ENCODE measurements around the gene PRKCH.

Gene PRKCH

GRCh38 chr14:61484826-61485584, 163.6 kb downstream of the PRKCH start:
- H3K9me3 ChIP-seq (ENCODE audit: control insufficient read depth, insufficient read depth, low read depth, low read length) = no peaks in the 10 kb centered on the region
- no peaks in the 10 kb centered on the region for H3K27me3 ChIP-seq (ENCODE audit: control insufficient read depth, insufficient read depth, low read length)
- no peaks in the 10 kb centered on the region for H3K36me3 ChIP-seq (ENCODE audit: control insufficient read depth, insufficient read depth, low read length)
- no peak overlapping the region for H3K4me3 ChIP-seq (ENCODE audit: low read depth, low read length)
- no peak overlapping the region for H3K27ac ChIP-seq (ENCODE audit: low read depth, low read length)
- H3K4me1 ChIP-seq (ENCODE audit: control insufficient read depth, insufficient read depth, low read length) = peaks cover 7% of the 10 kb centered on the region; the same call in 1 of the 2 replicates
- H3K9ac ChIP-seq (ENCODE audit: low read length) = no peak overlapping the region

GRCh38 chr14:61485661-61486060, 164.3 kb downstream of the PRKCH start:
- Histone ChIP-seq H3K36me3 (ENCODE audit: control insufficient read depth, insufficient read depth, low read length) (no peaks in the 10 kb centered on the region), H3K4me3 (ENCODE audit: low read depth, low read length) (no peak overlapping the region), H3K9me3 (ENCODE audit: control insufficient read depth, insufficient read depth, low read depth, low read length) (no peaks in the 10 kb centered on the region), H3K27me3 (ENCODE audit: control insufficient read depth, insufficient read depth, low read length) (no peaks in the 10 kb centered on the region), H3K4me1 (ENCODE audit: control insufficient read depth, insufficient read depth, low read length) (peaks cover 7% of the 10 kb centered on the region; the same call in 1 of the 2 replicates), H3K9ac (ENCODE audit: low read length) (no peak overlapping the region), H3K27ac (ENCODE audit: low read depth, low read length) (no peak overlapping the region)

GRCh38 chr14:61486930-61487495, 165.6 kb downstream of the PRKCH start:
- no peaks in the 10 kb centered on the region for H3K36me3 ChIP-seq (ENCODE audit: control insufficient read depth, insufficient read depth, low read length)
- no peaks in the 10 kb centered on the region for H3K9me3 ChIP-seq (ENCODE audit: control insufficient read depth, insufficient read depth, low read depth, low read length)
- H3K4me3 ChIP-seq (ENCODE audit: low read depth, low read length) = no peak overlapping the region
- no peak overlapping the region for H3K27ac ChIP-seq (ENCODE audit: low read depth, low read length)
- no peak overlapping the region for H3K9ac ChIP-seq (ENCODE audit: low read length)
- peaks cover 7% of the 10 kb centered on the region; the same call in 1 of the 2 replicates for H3K4me1 ChIP-seq (ENCODE audit: control insufficient read depth, insufficient read depth, low read length)
- H3K27me3 ChIP-seq (ENCODE audit: control insufficient read depth, insufficient read depth, low read length) = no peaks in the 10 kb centered on the region

GRCh38 chr14:61488417-61489401, 167.3 kb downstream of the PRKCH start:
- no peaks in the 10 kb centered on the region for H3K27me3 ChIP-seq (ENCODE audit: control insufficient read depth, insufficient read depth, low read length)
- no peaks in the 10 kb centered on the region for H3K36me3 ChIP-seq (ENCODE audit: control insufficient read depth, insufficient read depth, low read length)
- no peak overlapping the region for H3K4me3 ChIP-seq (ENCODE audit: low read depth, low read length)
- no peak overlapping the region for H3K27ac ChIP-seq (ENCODE audit: low read depth, low read length)
- H3K9me3 ChIP-seq (ENCODE audit: control insufficient read depth, insufficient read depth, low read depth, low read length) = no peaks in the 10 kb centered on the region
- H3K9ac ChIP-seq (ENCODE audit: low read length) = no peak overlapping the region
- peaks cover 9% of the 10 kb centered on the region; the same call in 1 of the 2 replicates for H3K4me1 ChIP-seq (ENCODE audit: control insufficient read depth, insufficient read depth, low read length)

- Histone ChIP-seq H3K9me3 (ENCODE audit: control insufficient read depth, insufficient read depth, low read depth, low read length) (no peaks in the 10 kb centered on the region), H3K4me1 (ENCODE audit: control insufficient read depth, insufficient read depth, low read length) (peaks cover 9% of the 10 kb centered on the region; the same call in 1 of the 2 replicates), H3K9ac (ENCODE audit: low read length) (no peak overlapping the region), H3K27me3 (ENCODE audit: control insufficient read depth, insufficient read depth, low read length) (no peaks in the 10 kb centered on the region), H3K36me3 (ENCODE audit: control insufficient read depth, insufficient read depth, low read length) (no peaks in the 10 kb centered on the region), H3K4me3 (ENCODE audit: low read depth, low read length) (no peak overlapping the region), H3K27ac (ENCODE audit: low read depth, low read length) (no peak overlapping the region)
Observed at GRCh38 chr14:61489512-61489911, 168.1 kb downstream of the PRKCH start.

- no peak overlapping the region for H3K9ac ChIP-seq (ENCODE audit: low read length)
- no peaks in the 10 kb centered on the region for H3K36me3 ChIP-seq (ENCODE audit: control insufficient read depth, insufficient read depth, low read length)
- peaks cover 9% of the 10 kb centered on the region; the same call in 1 of the 2 replicates for H3K4me1 ChIP-seq (ENCODE audit: control insufficient read depth, insufficient read depth, low read length)
- no peak overlapping the region for H3K4me3 ChIP-seq (ENCODE audit: low read depth, low read length)
- no peak overlapping the region for H3K27ac ChIP-seq (ENCODE audit: low read depth, low read length)
- no peaks in the 10 kb centered on the region for H3K27me3 ChIP-seq (ENCODE audit: control insufficient read depth, insufficient read depth, low read length)
- H3K9me3 ChIP-seq (ENCODE audit: control insufficient read depth, insufficient read depth, low read depth, low read length) = no peaks in the 10 kb centered on the region
Observed at GRCh38 chr14:61489932-61490331, 168.6 kb downstream of the PRKCH start.

GRCh38 chr14:61491224-61491623, 169.8 kb downstream of the PRKCH start:
- no peaks in the 10 kb centered on the region for H3K36me3 ChIP-seq (ENCODE audit: control insufficient read depth, insufficient read depth, low read length)
- no peak overlapping the region for H3K4me3 ChIP-seq (ENCODE audit: low read depth, low read length)
- no peaks in the 10 kb centered on the region for H3K9me3 ChIP-seq (ENCODE audit: control insufficient read depth, insufficient read depth, low read depth, low read length)
- H3K27ac ChIP-seq (ENCODE audit: low read depth, low read length) = no peak overlapping the region
- H3K4me1 ChIP-seq (ENCODE audit: control insufficient read depth, insufficient read depth, low read length) = peaks cover 9% of the 10 kb centered on the region; the same call in 1 of the 2 replicates
- no peak overlapping the region for H3K9ac ChIP-seq (ENCODE audit: low read length)
- no peaks in the 10 kb centered on the region for H3K27me3 ChIP-seq (ENCODE audit: control insufficient read depth, insufficient read depth, low read length)

GRCh38 chr14:61491876-61492434, 170.6 kb downstream of the PRKCH start:
- Histone ChIP-seq H3K36me3 (ENCODE audit: control insufficient read depth, insufficient read depth, low read length) (no peaks in the 10 kb centered on the region), H3K4me1 (ENCODE audit: control insufficient read depth, insufficient read depth, low read length) (peaks cover 9% of the 10 kb centered on the region; the same call in 1 of the 2 replicates)

GRCh38 chr14:61492474-61492873, 171.1 kb downstream of the PRKCH start:
- no peaks in the 10 kb centered on the region for H3K27me3 ChIP-seq (ENCODE audit: control insufficient read depth, insufficient read depth, low read length)
- H3K9me3 ChIP-seq (ENCODE audit: control insufficient read depth, insufficient read depth, low read depth, low read length) = no peaks in the 10 kb centered on the region
- no peaks in the 10 kb centered on the region for H3K36me3 ChIP-seq (ENCODE audit: control insufficient read depth, insufficient read depth, low read length)
- H3K4me3 ChIP-seq (ENCODE audit: low read depth, low read length) = no peak overlapping the region
- peaks cover 9% of the 10 kb centered on the region; the same call in 1 of the 2 replicates for H3K4me1 ChIP-seq (ENCODE audit: control insufficient read depth, insufficient read depth, low read length)
- no peak overlapping the region for H3K27ac ChIP-seq (ENCODE audit: low read depth, low read length)
- H3K9ac ChIP-seq (ENCODE audit: low read length) = no peak overlapping the region

More at GRCh38 chr14:61491876-61492434, 170.6 kb downstream of the PRKCH start:
- H3K4me3 ChIP-seq (ENCODE audit: low read depth, low read length) = no peak overlapping the region
- H3K27me3 ChIP-seq (ENCODE audit: control insufficient read depth, insufficient read depth, low read length) = no peaks in the 10 kb centered on the region
- H3K9me3 ChIP-seq (ENCODE audit: control insufficient read depth, insufficient read depth, low read depth, low read length) = no peaks in the 10 kb centered on the region
- H3K9ac ChIP-seq (ENCODE audit: low read length) = no peak overlapping the region
- H3K27ac ChIP-seq (ENCODE audit: low read depth, low read length) = no peak overlapping the region

GRCh38 chr14:61493239-61493638, 171.9 kb downstream of the PRKCH start:
- Histone ChIP-seq H3K4me1 (ENCODE audit: control insufficient read depth, insufficient read depth, low read length) (peaks cover 10% of the 10 kb centered on the region), H3K27me3 (ENCODE audit: control insufficient read depth, insufficient read depth, low read length) (no peaks in the 10 kb centered on the region), H3K9ac (ENCODE audit: low read length) (no peak overlapping the region), H3K27ac (ENCODE audit: low read depth, low read length) (no peak overlapping the region), H3K4me3 (ENCODE audit: low read depth, low read length) (no peak overlapping the region), H3K36me3 (ENCODE audit: control insufficient read depth, insufficient read depth, low read length) (no peaks in the 10 kb centered on the region), H3K9me3 (ENCODE audit: control insufficient read depth, insufficient read depth, low read depth, low read length) (no peaks in the 10 kb centered on the region)
